Ovary (tissue), 3 donors: ENCODE results near the gene AQP3.

Experiments
- EP300 ChIP-seq: sonication (generic); formaldehyde crosslinking; IDR thresholded peaks from one replicate; pipeline ENCODE4 v1.6.1; 2017; ENCODE audit warnings: antibody characterized with exemption
- POLR2A ChIP-seq: fragments of 450-650 bp; IDR thresholded peaks from one replicate; pipeline ENCODE4 v1.6.1; 2017; ENCODE audit warnings: antibody characterized with exemption, mild to moderate bottlenecking, moderate library complexity
- TF ChIP-seq, protein P1 (sequence below), 3 donors: fragments of 450-650 bp in 2 of 3; fragments of 200-600 bp in 1 of 3; IDR thresholded peaks; one replicate each; pipeline versions ENCODE4 v1.5.1 to v1.8.0; 2016 to 2022; ENCODE audit warnings: antibody characterized with exemption in 3 of 3, mild to moderate bottlenecking in 1 of 3
- donor health status: DM: no; HTN: no; CAD: no.

DNA sequence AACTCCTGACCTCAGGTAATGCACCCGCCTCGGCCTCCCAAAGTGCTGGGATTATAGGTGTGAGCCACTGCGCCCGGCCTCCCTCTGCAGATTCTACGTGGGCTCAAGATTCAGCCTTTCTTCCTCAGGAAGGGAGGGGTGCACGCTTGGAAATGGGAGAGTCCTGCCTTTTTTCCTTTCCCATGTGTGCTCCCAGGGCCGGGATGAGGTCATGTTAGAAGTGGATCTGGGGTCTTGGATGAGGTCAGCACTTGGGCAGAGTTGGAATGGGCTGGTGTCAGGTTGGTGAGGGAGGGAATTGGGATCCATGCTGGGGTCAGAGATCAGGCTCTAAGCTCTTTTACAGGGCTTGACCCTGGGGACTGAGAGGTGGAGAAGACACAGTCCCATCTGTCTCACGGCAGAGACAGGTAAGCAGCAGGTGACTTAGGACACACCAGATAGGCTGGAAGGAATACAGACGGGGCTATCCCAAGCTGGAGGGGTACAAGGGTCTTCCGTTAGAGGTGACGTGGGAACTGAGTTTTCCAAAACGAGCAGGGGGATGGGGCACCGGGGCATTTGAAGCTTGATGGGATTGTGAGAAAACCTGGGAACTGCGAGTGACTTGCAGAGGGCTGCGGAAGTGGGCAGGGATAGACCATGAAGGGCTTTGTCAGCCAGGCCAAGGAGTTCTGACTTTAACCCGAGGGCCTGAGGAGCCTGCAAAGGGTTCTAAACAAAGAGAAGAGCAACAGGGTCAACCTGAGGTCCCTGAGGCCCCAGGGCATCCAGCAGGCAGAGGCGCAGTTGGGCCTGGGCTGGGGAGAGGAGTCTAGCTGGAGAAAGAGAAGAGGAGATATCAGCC, 43.2 kb downstream of the AQP3 start:
- TF ChIP-seq, protein P1, sequence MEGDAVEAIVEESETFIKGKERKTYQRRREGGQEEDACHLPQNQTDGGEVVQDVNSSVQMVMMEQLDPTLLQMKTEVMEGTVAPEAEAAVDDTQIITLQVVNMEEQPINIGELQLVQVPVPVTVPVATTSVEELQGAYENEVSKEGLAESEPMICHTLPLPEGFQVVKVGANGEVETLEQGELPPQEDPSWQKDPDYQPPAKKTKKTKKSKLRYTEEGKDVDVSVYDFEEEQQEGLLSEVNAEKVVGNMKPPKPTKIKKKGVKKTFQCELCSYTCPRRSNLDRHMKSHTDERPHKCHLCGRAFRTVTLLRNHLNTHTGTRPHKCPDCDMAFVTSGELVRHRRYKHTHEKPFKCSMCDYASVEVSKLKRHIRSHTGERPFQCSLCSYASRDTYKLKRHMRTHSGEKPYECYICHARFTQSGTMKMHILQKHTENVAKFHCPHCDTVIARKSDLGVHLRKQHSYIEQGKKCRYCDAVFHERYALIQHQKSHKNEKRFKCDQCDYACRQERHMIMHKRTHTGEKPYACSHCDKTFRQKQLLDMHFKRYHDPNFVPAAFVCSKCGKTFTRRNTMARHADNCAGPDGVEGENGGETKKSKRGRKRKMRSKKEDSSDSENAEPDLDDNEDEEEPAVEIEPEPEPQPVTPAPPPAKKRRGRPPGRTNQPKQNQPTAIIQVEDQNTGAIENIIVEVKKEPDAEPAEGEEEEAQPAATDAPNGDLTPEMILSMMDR (IDR thresholded peaks at IDR 0.05) = no peak
- TF ChIP-seq EP300 (no peak), POLR2A (no peak)
